ENCODE measurements around the gene C1S. TPM values are rescaled to one million over a fixed set of nuclear protein-coding genes. Genes with fewer than 3 reads are reported as not detected.

The C1S gene
- total and polyA plus RNA-seq, 9 of the 15 experiments (the other 6 are each of a cell fraction or from before 2014, with no cell fraction given), result 0.08 to 0.84 (median 0.27) TPM

DNA sequence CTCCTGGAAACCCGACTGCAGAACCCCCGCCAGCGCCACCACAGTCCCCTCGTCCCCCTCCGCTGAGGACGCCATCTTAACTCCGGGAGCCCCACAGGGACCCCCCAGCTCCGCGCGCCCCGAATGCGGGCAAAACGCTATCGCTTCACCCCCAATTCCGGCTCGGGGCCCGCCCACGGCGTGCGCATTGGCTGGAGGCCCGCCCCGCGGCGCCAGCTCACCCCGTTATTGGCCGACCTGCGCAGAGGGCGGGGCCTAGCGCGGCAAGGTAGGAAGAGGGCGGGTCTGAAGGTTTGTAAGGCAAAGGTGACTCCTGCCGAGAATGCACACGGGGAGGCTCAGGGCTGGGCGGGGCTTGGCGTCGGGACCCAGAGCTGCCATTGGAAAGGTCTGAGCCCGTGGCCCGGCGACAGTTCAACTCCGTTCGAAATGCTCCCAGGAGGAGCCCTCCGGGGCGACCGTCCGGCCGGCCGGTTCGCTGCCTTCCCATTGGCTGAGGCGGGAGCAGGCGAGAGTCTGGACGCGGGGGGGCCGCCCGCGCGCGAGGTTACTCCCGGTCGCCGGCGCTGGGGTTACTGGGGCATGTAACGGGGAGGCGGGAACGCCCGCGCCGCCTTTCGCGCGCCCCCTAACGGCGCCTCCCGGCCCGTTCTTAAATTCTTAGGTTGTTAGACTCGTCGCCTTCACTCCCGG lies 42.0 kb upstream of the C1S start, which contains the start of gene LPCAT3 (continued):
- TF ChIP-seq NELFE (IDR thresholded peaks at IDR 0.05; ENCODE audit: insufficient read depth, insufficient read length) (no peak), RBM17 (IDR thresholded peaks at IDR 0.05; ENCODE audit: borderline replicate concordance, low read depth, low read length) (no peak), CHAMP1 (IDR thresholded peaks at IDR 0.05) (no peak), ZNF764 (CRISPR knock-in tag; IDR thresholded peaks at IDR 0.05; ENCODE audit: low read depth) (no peak), NFE2L1 (tag; IDR thresholded peaks at IDR 0.05; ENCODE audit: borderline replicate concordance, low read depth) (no peak), MTA2 (IDR thresholded peaks at IDR 0.05; ENCODE audit: low read depth) (no peak), ZNF3 (CRISPR knock-in tag; IDR thresholded peaks at IDR 0.05) (no peak), ZEB2 (IDR thresholded peaks at IDR 0.05) (no peak), ZNF354B (CRISPR knock-in tag; IDR thresholded peaks at IDR 0.05) (no peak), MTF1 (CRISPR knock-in tag; IDR thresholded peaks at IDR 0.05; ENCODE audit: borderline replicate concordance) (no peak), NR4A1 (CRISPR knock-in tag; IDR thresholded peaks at IDR 0.05) (no peak), NR4A1 (tag; IDR thresholded peaks at IDR 0.05) (no peak), ILF3 (IDR thresholded peaks at IDR 0.05; ENCODE audit: borderline replicate concordance) (no peak), DEAF1 (CRISPR knock-in tag; IDR thresholded peaks at IDR 0.05) (no peak), NCOA2 (IDR thresholded peaks at IDR 0.05; ENCODE audit: partially characterized antibody in 2 of 2) (no peak), ZNF24 (IDR thresholded peaks at IDR 0.05) (no peak), CREB5 (CRISPR knock-in tag; IDR thresholded peaks at IDR 0.05) (no peak), GTF2F1 (IDR thresholded peaks at IDR 0.05; ENCODE audit: low read depth, low read length) (no peak), KDM5B (IDR thresholded peaks at IDR 0.05; ENCODE audit: insufficient replicate concordance, low read depth, low read length) (no peak), RBM39 (optimal IDR thresholded peaks at IDR 0.05; ENCODE audit: low read depth, low read length) (no peak)
- TF ChIP-seq, protein P1, sequence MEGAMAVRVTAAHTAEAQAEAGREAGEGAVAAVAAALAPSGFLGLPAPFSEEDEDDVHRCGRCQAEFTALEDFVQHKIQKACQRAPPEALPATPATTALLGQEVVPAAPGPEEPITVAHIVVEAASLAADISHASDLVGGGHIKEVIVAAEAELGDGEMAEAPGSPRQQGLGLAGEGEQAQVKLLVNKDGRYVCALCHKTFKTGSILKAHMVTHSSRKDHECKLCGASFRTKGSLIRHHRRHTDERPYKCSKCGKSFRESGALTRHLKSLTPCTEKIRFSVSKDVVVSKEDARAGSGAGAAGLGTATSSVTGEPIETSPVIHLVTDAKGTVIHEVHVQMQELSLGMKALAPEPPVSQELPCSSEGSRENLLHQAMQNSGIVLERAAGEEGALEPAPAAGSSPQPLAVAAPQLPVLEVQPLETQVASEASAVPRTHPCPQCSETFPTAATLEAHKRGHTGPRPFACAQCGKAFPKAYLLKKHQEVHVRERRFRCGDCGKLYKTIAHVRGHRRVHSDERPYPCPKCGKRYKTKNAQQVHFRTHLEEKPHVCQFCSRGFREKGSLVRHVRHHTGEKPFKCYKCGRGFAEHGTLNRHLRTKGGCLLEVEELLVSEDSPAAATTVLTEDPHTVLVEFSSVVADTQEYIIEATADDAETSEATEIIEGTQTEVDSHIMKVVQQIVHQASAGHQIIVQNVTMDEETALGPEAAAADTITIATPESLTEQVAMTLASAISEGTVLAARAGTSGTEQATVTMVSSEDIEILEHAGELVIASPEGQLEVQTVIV (CRISPR knock-in tag; IDR thresholded peaks at IDR 0.05; ENCODE audit: borderline replicate concordance), result no peak

Measured in K562 (cell line).